Epidermal melanocyte (primary cell): ENCODE results near the gene UROC1.

ENCODE experiments used
- DNase-seq: peaks from one replicate; pipeline ENCODE4 v3.0.0; 2011; ENCODE audit warnings: low spot score; ENCODE audit not compliant: insufficient read length

The UROC1 gene

DNA sequence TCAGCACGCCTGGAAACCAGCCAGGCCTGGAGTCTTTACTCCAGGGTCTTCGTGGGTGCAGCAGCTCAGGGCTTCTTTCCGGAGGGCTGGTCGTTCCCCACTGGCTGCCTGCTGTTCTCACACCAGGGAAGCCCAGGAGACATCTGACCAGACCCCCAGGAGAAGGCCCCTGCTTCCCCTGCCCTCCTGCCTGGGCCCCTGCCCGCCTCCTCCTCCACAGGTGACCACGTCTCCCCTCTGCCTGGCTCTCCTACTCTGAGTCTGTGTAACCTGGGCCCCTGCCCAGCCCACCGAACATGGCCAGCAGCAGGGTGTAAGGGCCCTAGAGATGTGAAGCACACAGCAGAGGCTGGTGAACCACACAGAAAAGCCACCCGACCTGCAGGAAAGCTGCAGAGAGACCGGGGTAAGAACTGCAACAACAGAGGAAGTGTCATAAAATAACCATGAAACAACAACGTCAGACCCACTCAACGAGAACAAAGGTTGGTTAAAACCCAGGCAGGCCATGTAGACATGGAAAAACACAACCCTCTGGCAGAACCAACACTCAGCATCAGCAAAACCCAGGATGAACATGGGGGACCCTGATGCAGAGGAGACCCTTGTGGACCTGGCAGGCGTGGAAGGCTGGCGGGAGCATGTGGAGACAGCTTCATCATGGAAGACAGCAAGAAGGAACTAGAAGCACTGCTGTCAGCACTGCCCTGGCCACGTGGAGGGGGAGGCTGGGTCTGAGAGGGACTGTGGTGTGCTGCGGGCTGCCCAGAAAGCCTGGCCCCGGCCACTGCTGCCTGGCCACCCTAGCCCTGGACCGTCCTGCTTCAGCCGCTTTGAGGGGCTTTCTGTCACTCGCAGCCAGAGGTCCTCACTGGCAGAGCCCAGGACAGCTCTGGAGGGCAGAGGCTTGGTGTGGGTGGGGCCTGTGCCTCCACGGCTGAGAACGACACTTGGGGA lies 20.4 kb downstream of the UROC1 start:
- no peak for DNase-seq

DNA sequence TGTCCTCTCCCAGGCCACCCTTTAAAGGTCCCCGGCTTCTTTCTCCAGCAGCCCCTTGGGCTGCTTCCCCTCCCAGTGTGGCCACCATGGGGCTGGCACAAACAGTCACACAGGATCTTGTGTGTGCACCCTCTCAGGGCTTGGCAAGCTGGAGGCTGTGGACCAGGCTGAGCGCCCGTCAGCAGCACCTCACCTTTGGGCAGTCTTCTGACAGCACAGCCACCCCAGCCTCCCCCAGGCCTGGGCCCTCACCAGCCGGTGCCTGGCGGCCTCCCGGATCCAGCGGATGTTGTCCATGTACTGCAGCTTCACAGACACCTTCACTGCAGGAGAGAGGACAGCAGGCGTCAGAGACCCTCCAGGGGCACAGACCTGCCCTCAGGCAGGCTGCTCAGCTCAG lies 21.8 kb downstream of the UROC1 start:
- no peak for DNase-seq

DNA sequence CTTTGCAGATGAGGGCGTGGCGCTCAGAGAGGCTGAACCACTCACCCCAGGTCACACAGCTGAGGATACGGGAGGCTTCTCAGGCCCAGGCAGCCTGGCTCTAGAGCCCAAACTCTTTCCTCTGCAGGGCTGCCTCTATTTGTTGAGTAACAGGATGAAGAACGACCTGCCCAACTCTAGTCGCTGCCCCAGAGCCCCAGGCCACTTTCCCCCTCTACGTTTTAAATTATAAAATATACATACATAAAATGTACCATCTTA lies 22.7 kb downstream of the UROC1 start:
- no peak for DNase-seq

DNA sequence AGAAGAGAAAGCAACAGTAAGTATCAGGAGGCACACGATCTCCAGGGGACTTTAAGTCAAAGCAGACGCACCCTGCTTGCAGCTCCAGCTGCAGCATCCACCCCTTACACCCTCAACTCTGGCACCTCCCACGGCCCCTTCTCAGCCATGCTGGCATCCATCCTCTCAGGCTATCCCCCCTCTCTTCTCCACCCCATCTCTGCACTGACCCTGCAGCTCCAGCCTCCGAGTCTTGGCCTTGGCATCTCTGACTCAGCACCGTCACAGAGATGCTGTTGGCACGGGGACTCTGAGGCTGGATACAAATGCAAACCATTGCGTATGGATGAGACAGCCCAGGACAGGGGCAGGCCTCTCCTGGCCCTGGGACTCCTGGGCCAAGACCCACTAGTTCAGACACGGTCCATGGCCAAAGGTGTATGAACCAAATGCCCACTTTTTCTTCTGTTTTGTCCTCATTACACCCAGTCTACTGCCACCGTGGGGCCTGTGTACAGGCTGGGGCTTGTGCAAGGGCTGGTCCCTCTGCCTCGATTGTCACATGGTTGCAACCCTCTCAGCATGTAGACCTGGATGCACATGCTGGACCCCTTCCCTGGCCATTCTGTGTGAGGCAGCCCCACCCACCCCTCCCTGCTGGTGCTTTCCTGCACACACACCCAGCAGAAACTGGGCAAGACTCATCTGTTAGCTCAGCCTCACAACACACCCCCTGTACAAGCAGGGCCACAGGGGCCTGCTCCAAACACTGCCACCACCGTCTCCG lies 23.2 kb downstream of the UROC1 start:
- DNase-seq = no peak

DNA sequence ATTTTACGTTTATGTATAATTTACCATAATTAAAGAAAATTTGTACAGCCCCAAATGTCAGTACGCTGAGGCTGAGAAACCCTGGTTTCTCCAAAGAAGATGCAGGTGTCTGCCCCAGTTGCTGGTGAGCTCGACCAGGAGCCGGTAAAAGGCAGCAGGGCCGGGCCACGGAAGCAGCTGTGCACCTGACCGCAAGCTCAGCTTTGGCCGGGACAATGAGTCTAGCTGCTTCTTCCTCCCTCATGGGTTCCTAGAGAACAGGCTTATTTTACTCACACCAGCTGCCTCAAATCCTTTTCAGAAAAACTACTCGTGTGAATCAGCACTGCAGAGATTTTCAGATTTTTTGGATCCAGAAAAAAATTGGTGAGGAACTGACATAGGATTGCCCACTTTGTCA lies 23.8 kb downstream of the UROC1 start:
- DNase-seq = no peak

DNA sequence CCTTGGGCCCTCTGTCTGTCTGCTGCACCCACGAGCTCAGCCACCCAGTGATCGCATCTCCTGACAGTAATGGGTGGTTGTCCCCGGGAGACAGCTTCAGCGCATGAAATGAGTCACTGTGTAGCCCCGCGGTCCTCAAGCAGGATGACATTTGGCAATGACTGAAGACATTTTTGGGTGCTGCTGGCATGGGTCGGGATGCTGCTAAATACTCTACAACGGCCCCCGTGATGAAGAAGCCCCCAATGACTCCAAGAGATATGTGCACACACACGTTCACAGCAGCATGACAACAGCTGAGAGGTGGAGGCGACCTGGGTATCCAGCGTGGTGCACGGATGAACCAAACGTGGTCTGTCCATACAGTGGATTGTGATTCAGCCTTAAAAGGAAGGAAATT lies 24.5 kb downstream of the UROC1 start:
- DNase-seq = no peak

DNA sequence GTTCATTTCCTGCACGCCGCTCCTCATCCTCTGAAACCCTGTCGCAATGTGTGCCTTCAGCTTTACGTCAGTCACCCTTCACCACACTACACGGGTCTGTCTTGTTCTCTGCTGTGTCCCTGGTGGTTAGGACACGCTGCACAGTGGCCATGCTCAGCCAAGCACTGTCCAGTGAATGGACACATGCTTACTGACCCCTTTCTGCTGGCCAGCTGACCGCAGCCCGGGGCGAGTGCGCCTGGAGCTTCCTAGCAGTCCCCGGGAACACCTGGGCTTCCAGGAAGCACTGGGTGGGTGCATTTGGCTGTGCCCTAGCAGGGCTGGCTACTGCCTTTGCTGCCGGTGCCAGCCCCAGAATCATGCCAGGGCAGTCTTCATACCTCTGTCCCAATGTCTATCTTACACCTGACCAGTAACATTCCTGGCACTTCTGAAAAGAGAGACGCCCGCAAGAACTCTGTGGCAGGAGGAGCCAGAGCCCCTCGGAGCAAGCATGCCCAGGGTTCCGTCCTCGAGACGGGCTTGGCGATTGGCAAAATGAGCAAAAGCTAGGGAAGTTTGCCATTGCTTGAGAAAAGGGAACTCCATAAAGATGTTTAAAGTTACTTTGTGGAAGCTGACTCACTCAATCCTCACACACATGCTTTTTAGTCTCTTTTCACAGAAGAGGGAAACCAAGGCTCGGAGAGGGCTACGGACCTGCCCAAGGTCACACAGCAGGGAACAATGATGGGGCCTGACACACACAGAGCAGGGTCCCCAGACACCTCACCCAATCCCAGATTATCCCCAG lies 26.2 kb downstream of the UROC1 start:
- DNase-seq = no peak

DNA sequence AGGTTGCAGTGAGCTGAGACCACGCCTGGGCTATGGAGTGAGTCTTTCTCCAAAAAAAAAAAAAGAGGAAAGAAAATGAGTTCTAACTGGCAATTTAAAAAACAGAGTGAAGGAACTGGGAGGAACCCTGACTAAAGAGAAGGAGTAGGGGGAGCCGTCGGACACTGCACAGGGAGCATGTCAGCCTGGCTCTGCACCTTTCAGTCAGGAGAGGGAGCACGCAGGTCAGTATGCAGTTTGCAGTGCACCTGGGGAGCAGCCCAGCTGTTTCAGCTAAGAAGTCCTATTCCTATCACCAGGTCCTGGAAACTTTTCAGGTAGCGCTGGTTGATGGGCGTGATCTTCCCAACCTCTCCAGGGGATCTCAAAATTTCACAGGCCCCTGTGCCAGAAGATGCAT lies 27.0 kb downstream of the UROC1 start:
- no peak for DNase-seq

DNA sequence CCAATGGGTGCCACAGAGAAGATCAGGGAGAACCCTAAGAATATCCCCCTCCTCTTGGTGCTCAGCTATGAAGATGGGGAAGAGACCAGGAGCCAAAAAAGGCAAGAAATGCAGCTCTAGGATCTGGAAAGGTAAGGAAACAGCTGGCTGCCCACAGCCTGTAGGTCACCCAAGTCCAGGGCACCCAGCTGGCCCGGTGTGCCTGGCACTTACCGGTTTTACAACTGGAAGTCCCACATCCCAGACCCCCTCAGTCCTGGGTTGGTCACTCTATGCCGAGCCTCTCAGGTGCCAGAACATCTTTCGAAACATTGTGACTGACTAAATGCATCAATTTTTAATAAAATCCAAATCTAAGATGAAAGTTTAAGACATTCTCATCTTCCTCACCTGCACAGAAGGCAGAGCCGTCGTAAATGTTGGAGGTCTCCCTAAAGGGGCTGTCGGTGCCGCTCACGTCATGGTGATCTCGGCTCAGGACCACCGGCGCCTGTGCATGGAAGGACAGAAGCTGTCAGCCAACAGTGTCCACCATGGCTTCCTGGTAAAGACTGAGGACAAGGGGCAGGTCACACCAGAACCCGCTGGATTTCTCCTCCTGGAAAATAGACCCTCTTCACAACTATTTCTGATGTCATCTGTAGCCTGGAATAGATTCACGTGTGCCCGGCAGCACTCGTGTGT lies 28.5 kb downstream of the UROC1 start:
- no peak for DNase-seq

DNA sequence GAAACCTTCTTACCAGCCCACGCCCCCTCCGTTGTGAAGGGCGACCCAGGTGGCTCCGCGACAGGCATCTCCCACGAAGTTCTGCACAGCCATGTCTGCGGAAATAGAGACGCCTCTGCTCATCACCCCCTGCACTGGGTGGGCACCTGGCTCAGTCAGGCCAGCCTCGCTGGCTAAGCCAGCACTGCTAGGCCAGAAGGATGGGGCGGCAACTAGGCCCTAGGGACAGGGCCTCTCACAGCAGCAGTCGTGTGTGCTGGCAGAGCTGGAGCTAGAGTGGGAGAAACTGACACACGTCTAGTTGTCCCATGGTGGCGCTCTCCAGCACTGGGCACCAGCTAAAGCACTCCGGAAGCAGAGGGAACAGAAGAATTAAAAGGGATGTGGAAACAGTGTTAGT lies 29.4 kb downstream of the UROC1 start:
- DNase-seq = no peak

DNA sequence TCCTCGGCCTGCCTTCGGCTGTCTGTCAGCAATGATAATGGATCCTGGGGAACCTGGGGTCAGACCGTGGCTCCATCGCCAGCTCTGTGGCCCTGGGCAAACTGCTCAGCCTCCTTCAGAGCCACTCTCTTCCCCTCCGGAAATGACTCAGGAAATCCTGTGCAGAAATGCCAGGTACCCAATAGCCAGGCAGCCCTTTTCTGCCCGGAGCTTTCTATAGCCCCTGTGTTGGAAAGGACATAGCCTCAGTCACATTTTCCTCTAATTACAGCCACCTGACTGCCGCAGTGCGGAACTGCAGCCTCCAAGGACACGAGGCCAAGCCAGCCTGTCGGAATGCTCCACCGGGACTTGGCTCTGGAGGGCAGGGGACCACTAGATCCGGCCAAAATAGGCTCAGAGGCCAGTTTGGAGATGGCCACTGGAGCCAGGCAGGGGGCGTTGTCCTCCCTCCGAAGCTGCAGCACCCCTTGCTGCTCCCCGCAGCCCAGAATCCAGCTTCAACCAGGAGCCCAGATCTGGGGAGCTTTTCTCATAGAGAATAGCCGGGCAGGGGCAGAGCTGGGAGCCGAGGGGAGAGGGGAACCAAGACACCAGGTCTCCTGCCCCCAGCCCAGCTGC lies 30.3 kb downstream of the UROC1 start:
- DNase-seq = no peak

DNA sequence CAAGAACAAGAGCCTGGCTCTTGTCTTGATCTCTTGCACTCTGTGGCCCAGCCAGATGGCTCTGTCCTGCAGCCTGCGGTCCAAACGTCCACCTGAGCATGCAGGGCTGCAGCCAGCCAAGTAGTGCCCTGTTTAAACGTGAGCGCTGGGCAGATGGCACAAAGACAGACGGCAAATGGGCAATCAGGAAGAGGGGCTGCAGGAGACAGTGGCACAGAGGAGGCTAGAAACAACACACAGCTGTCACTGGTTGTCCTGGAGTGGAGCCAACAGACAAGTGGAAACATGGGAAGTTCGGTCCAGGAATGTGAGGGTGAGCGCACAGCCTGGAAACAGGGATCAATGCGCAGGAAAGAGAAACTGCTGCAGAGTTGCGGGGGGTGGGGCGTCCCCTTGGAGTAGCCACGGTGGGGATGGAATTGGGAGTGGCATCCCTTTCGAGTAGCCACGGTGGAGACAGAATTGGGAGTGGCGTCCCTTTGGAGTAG lies 31.2 kb downstream of the UROC1 start:
- no peak for DNase-seq

DNA sequence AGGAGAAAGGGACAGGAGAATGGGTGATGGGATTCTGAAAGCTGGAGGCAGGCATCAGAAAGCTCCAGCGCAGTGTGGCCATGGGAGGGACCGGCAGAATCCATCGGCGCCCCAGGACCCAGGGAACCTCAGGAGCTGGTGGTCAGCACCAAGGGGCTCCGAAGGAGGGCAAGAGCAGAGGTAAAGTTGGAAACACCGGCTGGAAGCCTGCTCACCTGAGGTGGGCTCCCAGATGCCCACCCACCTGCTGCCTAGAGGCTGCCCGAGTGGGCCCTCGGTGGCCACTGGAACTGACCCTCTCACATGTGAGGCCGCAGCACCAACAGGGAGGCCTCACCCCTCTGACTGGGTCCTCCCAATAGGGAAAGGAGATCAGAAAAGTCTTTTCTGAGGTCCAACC lies 31.6 kb downstream of the UROC1 start:
- DNase-seq = no peak

DNA sequence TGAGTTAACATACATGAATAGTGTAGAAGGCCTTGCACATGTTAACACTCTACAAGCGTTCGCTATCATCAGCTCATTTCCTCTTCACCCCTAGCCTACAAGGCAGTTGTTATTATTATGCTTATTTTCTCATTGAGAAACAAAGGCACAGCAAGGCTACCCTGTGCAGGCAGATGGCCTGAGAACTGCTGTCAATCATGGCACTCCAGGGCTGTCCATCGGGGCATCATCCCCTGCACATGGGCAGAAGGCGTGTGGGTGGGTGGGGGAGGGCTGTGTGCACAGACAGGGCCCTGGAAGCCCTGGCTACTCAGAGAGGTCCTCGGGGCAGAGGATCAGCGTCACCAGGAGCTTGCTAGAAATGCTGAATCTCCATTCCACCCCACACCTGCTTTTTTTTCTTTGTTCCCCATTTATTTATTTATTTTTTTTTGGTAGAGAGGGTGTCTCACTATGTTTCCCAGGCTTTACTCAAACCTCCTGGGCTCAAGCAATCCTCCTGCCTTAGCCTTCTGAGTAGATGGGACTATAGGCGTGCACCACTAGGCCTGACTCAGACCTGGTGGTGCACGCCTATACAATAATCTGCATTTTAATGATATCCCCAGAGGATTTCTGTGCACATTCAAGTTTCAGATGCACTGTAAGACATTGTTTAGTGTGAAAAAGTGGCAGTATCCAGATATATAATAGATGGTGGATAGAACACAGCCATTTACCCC lies 32.2 kb downstream of the UROC1 start:
- DNase-seq = no peak

DNA sequence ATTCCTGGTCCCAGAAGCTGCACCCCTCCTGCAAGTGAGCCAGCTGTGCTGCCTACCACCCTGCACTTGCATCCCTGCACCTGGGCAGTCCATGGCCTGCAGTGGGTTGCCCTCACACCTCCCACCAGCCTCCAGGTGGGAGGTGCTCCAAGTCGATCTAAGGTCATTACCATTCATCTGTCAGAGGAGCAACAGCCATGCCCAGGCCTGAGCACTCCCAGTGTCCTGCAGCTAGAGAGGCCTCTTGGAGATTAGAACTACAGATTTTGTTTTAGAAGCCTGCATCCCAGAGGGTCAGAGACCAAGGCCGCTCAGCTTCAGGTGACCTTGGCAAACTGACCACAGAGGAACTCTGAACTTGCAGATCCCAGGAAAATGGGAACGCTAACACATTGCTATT lies 32.9 kb downstream of the UROC1 start:
- no peak for DNase-seq

DNA sequence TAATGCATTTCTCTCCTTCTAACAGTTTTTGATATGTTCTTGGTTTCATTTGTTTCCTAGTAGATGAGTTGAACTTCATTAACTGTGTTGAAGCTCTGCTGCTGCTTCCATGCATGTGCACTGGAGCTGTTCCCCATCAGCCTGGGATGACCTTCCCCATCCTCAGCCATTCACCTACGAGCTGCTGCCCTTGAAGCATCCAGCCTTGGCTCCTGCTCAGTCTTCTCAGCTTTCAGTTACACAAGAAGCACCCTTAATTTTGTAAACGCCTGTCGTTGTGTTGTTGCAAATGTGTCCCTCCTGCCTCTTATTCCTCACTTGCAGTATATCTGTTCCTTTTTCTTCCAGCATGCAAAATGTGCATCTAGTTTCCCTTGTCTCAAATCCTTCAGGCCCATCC lies 33.4 kb downstream of the UROC1 start:
- DNase-seq = no peak

DNA sequence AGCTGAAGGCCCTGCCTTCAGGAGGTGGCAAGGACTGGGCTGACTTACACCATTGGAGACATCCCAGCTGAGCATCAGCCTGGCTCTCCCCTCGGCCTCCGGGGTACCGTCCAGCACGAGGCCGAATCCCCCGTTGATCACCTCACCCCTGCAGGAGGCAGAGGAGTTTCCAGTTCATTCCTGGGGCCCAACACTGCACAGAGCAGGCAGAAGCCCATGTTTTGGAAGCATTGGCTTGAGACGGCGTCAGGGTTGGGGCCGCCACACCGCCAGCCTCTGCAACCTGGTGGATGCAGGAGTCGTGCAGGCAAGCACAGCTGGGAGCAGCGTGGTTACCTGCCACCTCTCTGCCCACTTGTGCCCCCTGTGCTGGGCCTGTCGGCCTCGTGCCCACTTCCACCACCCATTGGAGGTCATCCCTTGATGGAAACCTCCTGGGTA lies 34.2 kb downstream of the UROC1 start:
- DNase-seq = no peak

DNA sequence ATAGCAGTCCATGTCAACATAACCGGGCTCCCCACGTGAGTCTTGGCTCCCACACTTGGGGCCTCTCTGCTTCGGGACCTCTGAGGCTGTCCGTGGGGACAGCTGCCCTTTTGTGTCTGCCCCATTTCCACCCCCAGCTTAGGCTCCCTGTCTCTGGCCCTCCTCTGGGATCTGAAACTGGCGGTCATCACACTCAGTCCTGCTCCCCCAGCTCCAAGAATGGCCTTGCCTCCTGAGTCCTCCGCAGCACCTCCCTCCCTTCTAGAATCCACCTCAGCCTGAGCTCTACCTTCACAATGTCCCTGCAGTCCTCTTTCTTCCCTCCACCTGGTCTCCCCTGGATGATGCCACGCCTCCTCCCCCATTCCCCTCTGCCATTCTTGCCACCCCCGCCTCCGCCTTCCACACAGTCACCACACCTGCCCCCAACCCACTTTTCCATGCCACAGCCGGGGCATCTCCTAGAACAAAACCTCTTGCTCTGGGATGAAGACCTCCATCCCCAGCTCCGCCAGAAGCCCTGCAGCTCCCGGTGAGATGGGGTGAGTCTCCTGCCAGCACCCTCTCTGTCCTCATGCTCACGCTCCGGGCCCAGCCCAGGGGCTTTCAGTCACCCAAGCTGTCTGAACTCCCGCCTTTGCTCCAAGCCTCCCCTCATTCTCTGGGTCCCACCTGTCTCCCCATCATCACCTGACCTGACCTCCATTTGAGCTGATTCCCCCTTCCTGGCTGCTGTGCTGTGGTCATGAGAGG lies 34.9 kb downstream of the UROC1 start:
- DNase-seq = no peak

DNA sequence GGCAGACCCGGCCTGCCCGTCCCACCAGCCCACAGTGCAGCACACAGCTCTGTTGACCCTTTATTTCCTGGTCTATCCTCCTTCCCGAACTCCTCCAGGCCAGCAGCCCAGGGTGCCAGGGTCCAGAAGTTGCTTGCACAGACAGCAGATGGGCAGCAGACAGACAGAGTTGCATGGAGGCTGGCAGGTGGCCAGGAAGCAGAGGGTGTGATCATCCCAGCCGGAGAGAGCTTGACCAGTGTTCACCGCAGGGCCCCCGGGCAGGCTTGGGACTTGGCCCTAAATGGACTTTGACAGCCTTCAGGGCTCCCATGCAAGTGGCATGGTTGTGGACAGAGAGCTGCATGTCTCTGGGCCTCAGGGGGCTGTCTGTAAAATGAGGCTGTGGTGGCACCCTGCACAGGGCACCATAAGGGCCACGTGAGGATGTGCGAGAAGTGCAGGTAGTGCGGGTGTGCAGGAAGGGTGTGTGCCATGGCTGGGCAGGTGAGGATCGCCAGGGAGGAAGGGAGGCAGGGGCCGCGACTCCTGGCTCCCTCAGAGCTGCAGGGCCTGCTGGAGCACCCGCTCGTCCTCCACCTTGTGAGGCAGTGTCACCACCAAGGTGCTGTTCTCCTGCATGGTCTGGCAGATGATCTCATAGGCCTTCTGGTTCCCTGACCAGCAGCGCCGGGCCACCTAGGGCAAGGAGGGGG lies 35.6 kb downstream of the UROC1 start:
- no peak for DNase-seq
